ACC112 (cell line): ENCODE results near the gene ZNF746.

Experiments
- H2AFZ ChIP-seq: fragments of 200-600 bp; sonication (generic); one replicate; pipeline ENCODE4 v1.6.0; 2017; ENCODE audit warnings: antibody characterized with exemption, low read length; ENCODE audit not compliant: unreplicated experiment
- H3K27ac ChIP-seq: fragments of 200-600 bp; sonication (generic); 2 replicates; pipeline ENCODE4 v1.5.1; 2014; ENCODE audit warnings: low read depth, mild to moderate bottlenecking, antibody characterized with exemption, low read length, moderate library complexity
- H3K27me3 ChIP-seq: fragments of 200-600 bp; sonication (generic); 2 replicates; pipeline ENCODE4 v1.6.1; 2014; ENCODE audit warnings: mild to moderate bottlenecking, antibody characterized with exemption, low read length, moderate library complexity, mixed read lengths; ENCODE audit not compliant: insufficient read depth
- H3K36me3 ChIP-seq: fragments of 200-600 bp; sonication (generic); 2 replicates; pipeline ENCODE4 v1.6.1; 2016; ENCODE audit warnings: mild to moderate bottlenecking, antibody characterized with exemption, low read length, moderate library complexity, mixed read lengths; ENCODE audit not compliant: insufficient read depth
- H3K4me1 ChIP-seq: fragments of 200-600 bp; sonication (generic); one replicate; pipeline ENCODE4 v1.6.1; 2016; ENCODE audit warnings: low read length, mixed read lengths; ENCODE audit not compliant: insufficient read depth, unreplicated experiment, control insufficient read depth
- H3K4me3 ChIP-seq: fragments of 200-600 bp; sonication (generic); 2 replicates; pipeline ENCODE4 v1.5.1; 2014; ENCODE audit warnings: mild to moderate bottlenecking, low read depth, low read length
- H3K79me2 ChIP-seq: fragments of 200-600 bp; sonication (generic); one replicate; pipeline ENCODE4 v1.6.0; 2016; ENCODE audit warnings: low read length; ENCODE audit not compliant: control insufficient read depth, unreplicated experiment, insufficient read depth

The ZNF746 gene

GRCh38 chr7:149471289-149471953 is 26.2 kb downstream of the ZNF746 start:
- Histone ChIP-seq H3K27me3 (no peaks in the 10 kb centered on the region), H3K79me2 (no peaks in the 10 kb centered on the region), H3K4me1 (no peaks in the 10 kb centered on the region), H3K36me3 (peaks cover 16% of the 10 kb centered on the region), H3K4me3 (no peak overlapping the region), H2AFZ (no peak overlapping the region), H3K27ac (no peak overlapping the region)

- Histone ChIP-seq H3K36me3 (peaks cover 9% of the 10 kb centered on the region), H3K4me3 (no peak overlapping the region), H3K4me1 (no peaks in the 10 kb centered on the region), H3K27ac (no peak overlapping the region), H3K27me3 (no peaks in the 10 kb centered on the region), H3K79me2 (no peaks in the 10 kb centered on the region), H2AFZ (no peak overlapping the region)
These were observed 27.8 kb downstream of the ZNF746 start for GRCh38 chr7:149469806-149470205.

DNA sequence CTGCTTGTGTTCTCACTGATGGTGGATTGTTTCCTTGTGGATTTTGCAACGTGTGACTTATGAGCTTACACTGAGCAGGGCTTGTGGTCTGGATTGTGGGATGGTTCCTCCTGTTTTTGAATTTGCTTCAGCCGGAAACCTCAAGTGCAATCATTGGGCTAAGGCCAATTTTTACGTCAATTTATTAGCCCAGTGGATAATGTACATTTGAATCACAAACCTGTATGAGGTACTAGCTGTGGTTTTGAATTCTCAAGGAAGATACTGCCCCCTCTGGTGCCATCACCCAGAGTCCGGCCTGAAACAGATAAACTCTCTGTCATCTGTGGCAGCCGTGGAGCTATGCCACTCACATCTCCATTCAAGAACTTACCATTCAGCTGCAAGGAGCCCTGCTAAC is 29.4 kb downstream of the ZNF746 start:
- H3K27ac ChIP-seq: no peak overlapping the region
- H3K4me1 ChIP-seq: no peaks in the 10 kb centered on the region
- no peaks in the 10 kb centered on the region for H3K79me2 ChIP-seq
- H2AFZ ChIP-seq: no peak overlapping the region
- no peaks in the 10 kb centered on the region for H3K27me3 ChIP-seq
- no peak overlapping the region for H3K4me3 ChIP-seq
- H3K36me3 ChIP-seq: peaks cover 9% of the 10 kb centered on the region

GRCh38 chr7:149467321-149467859 is 30.2 kb downstream of the ZNF746 start:
- Histone ChIP-seq H3K79me2 (no peaks in the 10 kb centered on the region), H3K27me3 (no peaks in the 10 kb centered on the region), H3K4me1 (no peaks in the 10 kb centered on the region), H3K27ac (no peak overlapping the region), H3K4me3 (no peak overlapping the region), H3K36me3 (peaks cover under 1% of the 10 kb centered on the region; the same call in 1 of the 2 replicates), H2AFZ (no peak overlapping the region)

DNA sequence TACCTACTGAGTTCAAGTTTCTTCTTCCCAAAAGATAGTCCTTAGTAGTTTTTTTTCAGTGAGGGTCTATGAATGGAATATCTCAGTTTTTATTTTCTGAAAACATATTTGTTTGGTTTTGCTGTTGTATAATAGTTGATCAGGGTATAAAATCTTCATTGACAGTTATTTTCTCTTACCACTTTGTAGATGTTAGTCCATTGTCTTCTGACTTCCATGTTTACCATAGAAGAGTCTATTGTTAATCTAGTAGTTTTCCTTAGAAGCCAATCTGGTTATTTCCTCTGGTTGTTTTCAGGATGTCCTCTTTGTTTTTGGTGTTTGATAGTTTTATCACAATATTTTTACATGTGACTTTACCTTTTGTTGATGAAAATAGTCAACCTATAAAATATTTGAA is 31.2 kb downstream of the ZNF746 start:
- Histone ChIP-seq H3K4me1 (no peaks in the 10 kb centered on the region), H3K4me3 (no peak overlapping the region), H3K36me3 (no peaks in the 10 kb centered on the region), H3K27me3 (no peaks in the 10 kb centered on the region), H2AFZ (no peak overlapping the region), H3K79me2 (no peaks in the 10 kb centered on the region), H3K27ac (no peak overlapping the region)

DNA sequence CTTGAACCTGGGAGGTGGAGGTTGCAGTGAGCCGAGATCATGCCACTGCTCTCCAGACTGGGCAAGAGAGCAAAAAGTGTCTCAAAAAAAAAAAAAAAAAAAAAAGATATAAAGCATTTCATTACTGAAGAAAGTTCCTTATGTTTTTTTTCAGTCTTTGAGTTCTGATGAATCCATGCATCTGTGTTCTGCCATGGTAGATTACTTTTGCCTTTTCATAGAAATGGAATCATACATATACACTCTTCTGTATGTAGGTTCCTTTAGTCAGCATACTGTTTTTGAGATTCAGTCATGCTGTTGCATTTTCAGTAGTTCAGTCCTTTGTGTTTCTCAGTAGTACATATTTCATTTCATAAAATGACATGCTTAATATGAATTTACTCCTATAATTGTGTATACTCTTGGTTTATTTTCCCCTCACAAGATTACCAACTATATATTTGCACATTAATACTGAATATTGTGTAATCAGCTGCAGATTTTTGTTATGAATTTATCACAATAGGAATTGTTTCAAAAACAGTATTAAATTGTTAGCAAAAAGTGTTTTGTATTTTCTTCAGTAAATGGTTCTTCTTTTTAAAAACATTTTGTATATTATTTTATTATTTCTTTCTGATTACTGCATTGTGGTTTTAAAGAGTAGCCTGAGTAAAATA is 34.0 kb downstream of the ZNF746 start:
- no peak overlapping the region for H2AFZ ChIP-seq
- H3K27me3 ChIP-seq: no peaks in the 10 kb centered on the region
- no peaks in the 10 kb centered on the region for H3K36me3 ChIP-seq
- H3K4me1 ChIP-seq: peaks cover 2% of the 10 kb centered on the region
- no peak overlapping the region for H3K4me3 ChIP-seq
- no peak overlapping the region for H3K27ac ChIP-seq
- H3K79me2 ChIP-seq: peaks cover 13% of the 10 kb centered on the region

DNA sequence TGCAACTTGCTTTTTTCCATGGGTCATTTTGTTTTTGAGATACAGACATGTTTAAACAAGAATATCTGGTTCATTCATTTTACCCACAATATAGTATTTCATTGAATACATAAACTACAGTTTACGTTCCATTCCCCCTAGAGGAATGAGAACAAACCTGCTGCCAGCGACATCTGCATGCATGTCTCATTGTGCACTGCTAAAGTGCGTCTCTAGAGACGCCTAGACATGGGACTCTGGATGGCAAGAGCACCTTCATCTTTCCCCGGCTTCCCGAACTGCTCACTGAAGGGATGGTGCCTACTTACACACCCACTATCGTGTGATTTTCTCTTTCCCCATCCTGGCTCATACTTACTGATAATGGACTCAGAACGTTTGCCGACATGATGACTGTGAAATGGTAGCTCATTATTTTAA is 35.5 kb downstream of the ZNF746 start:
- no peak overlapping the region for H2AFZ ChIP-seq

DNA sequence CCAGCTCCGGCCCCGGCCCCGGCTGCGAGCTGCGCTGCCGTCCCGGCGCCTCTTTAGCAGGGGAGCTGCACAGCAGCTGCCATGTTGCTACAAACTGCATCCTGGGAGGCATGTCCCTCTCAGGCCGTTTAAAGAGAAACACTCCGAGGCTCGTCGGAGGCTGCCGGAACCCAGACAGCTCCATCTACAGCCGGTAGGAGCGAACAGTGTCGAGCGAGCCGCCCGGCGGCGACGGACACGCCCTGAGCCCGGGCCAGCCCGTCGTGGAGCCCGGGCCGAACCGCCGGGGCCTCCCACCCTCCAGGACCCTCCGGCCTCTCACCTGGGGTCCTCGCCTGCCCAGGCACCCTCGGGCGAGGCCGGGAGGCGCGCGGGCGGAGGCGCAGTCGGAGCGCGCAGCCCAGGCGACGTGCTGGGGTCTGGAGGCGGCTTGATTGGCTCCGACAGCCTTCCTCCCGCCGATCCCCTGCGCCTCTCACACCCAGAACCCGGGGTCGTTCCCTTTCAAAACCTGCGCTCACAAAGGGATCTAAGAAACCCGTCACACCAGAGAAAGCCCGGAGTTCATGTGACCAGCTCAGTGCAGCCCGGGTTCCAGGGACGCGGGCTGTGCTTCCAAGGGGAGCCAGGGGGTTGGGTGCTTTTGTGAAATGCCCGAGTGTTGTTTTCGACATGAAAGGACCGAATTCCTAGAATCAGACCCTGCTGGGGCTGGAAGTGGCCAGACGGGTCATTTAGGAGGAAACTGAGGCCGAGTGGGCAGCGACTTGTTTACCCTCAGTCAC is 36.9 kb downstream of the ZNF746 start, which contains the start of gene ZNF777:
TSS of gene ZNF777 (minus strand) at position 570 of the 785 bp plus-strand sequence. CDS start 5,040 bp downstream, outside the sequence.
- Histone ChIP-seq H3K27me3 (no peaks in the 10 kb centered on the region), H3K4me3 (peak within 1 kb of the TSS; percentile 97), H3K36me3 (no peaks in the 10 kb centered on the region), H2AFZ (peak within 1 kb of the TSS; percentile 99), H3K27ac (peak within 1 kb of the TSS; percentile 36; the same call in 1 of the 2 replicates), H3K79me2 (peaks cover 38% of the 10 kb centered on the region), H3K4me1 (peaks cover 8% of the 10 kb centered on the region)

More for the DNA sequence above, 35.5 kb downstream of the ZNF746 start:
- H3K36me3 ChIP-seq: no peaks in the 10 kb centered on the region
- no peak overlapping the region for H3K4me3 ChIP-seq
- peaks cover 8% of the 10 kb centered on the region for H3K4me1 ChIP-seq
- no peak overlapping the region for H3K27ac ChIP-seq
- H3K79me2 ChIP-seq: peaks cover 28% of the 10 kb centered on the region
- H3K27me3 ChIP-seq: no peaks in the 10 kb centered on the region

GRCh38 chr7:149459540-149460452 is 37.8 kb downstream of the ZNF746 start:
- no peak overlapping the region for H3K27ac ChIP-seq
- peak overlapping the region; percentile 75 for H2AFZ ChIP-seq
- H3K27me3 ChIP-seq: no peaks in the 10 kb centered on the region
- peaks cover 38% of the 10 kb centered on the region for H3K79me2 ChIP-seq
- peak overlapping the region; percentile 97 for H3K4me3 ChIP-seq
- H3K36me3 ChIP-seq: 0 out of 2 replicates have a peak, but pooled peaks cover 2% of the 10 kb centered on the region
- peaks cover 8% of the 10 kb centered on the region for H3K4me1 ChIP-seq

DNA sequence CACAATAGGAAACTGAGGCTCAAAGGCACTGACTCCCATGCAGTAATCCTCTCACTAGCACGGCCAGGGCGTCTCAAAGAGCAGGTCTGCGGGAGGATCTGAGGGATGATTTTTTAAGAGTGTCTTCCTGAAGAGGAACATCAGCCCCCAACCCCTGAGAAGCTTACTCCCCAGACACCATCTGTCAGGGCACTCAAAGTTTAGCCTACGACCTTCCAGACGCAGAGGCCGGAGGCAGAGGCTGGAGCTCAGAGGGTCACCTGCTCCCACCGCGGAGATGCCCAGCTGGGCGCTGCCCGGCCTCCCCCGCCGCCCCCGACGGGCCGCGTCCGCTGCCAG is 38.4 kb downstream of the ZNF746 start:
- Histone ChIP-seq H3K36me3 (0 out of 2 replicates have a peak, but pooled peaks cover 8% of the 10 kb centered on the region), H2AFZ (peak overlapping the region; percentile 75), H3K4me3 (peak overlapping the region; percentile 85), H3K79me2 (peaks cover 38% of the 10 kb centered on the region), H3K27me3 (no peaks in the 10 kb centered on the region), H3K4me1 (peaks cover 8% of the 10 kb centered on the region), H3K27ac (no peak overlapping the region)
